Effector memory CD4-positive, alpha-beta T cell (primary cell): Measurements from ENCODE around the gene SLC25A22.

Experiments
- DNase-seq, 3 donors: peaks; one replicate each; pipeline ENCODE4 v3.0.0-alpha.2; 2020
- H3K27ac ChIP-seq: 2 replicates; pipeline ENCODE4 v1.7.0; 2013; ENCODE audit warnings: mild to moderate bottlenecking, low read length, moderate library complexity; ENCODE audit not compliant: insufficient read depth, poor library complexity, severe bottlenecking
- H3K27me3 ChIP-seq: replicated peaks from 2 replicates; pipeline ENCODE4 v1.7.0; 2013; ENCODE audit warnings: mild to moderate bottlenecking, low read length; ENCODE audit not compliant: insufficient read depth, control insufficient read depth, poor library complexity, severe bottlenecking
- H3K36me3 ChIP-seq: 2 replicates; pipeline ENCODE4 v1.7.0; 2013; ENCODE audit warnings: mild to moderate bottlenecking, low read length, moderate library complexity; ENCODE audit not compliant: control insufficient read depth, insufficient read depth
- H3K4me1 ChIP-seq: 2 replicates; pipeline ENCODE4 v1.7.0; 2013; ENCODE audit warnings: low read length, mild to moderate bottlenecking; ENCODE audit not compliant: control insufficient read depth, insufficient read depth, poor library complexity, severe bottlenecking
- H3K4me3 ChIP-seq: 2 replicates; pipeline ENCODE4 v1.7.0; 2013; ENCODE audit warnings: low read length, low read depth, mild to moderate bottlenecking; ENCODE audit not compliant: insufficient read depth, poor library complexity, severe bottlenecking
- H3K9me3 ChIP-seq: 2 replicates; pipeline ENCODE4 v1.7.0; 2013; ENCODE audit warnings: mild to moderate bottlenecking, low read length, moderate library complexity; ENCODE audit not compliant: control insufficient read depth

The SLC25A22 gene

DNA sequence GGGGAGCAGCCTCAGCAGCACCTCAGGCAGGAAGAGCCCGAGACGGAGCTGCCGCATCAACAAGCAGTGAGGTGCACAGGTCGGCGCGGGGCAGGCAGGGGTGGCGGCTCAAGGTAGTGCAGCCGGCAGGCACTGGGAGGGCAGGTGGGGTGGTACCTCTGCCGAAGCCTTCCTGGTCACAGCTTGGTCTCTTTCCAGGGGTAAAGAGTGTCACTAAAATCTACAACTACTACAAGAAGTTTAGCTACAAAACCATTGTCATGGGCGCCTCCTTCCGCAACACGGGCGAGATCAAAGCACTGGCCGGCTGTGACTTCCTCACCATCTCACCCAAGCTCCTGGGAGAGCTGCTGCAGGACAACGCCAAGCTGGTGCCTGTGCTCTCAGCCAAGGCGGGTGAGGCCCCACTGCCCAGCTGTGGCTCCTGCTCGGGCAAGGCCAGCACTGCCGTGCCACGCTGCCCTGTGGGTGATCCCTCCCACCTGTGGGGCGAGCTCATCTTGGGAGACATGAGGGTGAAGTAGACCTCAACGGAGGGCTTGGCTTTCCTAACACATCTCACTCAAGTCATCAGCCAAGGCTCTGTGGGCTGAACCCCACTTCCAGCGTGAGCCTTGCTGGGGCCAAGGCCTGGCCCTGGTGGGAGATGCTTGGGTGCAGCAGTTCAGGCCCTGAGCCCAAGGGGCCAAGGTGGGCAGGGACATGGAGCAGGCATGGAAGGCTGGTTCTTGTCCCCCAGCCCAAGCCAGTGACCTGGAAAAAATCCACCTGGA lies 34.3 kb downstream of the SLC25A22 start:
- no peak for DNase-seq
- Histone ChIP-seq H3K4me3 (no peak overlapping the region), H3K27ac (no peak overlapping the region), H3K36me3 (peaks cover 38% of the 10 kb centered on the region), H3K27me3 (no peaks in the 10 kb centered on the region), H3K4me1 (no peaks in the 10 kb centered on the region), H3K9me3 (no peaks in the 10 kb centered on the region)

DNA sequence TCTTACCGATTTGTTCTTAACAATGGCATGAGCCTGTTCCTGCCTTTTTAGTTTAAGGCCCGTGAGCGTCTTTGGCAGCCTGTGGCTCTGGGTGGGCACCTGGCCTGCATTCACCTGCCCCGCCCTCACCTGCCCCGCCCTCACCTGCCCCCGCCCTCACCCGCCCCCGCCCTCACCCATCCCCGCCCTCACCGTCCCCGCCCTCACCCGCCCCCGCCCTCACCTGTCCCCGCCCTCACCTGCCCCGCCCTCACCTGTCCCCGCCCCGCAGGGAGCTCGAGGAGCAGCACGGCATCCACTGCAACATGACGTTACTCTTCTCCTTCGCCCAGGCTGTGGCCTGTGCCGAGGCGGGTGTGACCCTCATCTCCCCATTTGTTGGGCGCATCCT lies 35.0 kb downstream of the SLC25A22 start:
- H3K4me1 ChIP-seq: no peaks in the 10 kb centered on the region
- DNase-seq: no peak
- H3K27ac ChIP-seq: no peak overlapping the region
- H3K4me3 ChIP-seq: no peak overlapping the region
- peaks cover 39% of the 10 kb centered on the region for H3K36me3 ChIP-seq
- H3K27me3 ChIP-seq: no peaks in the 10 kb centered on the region
- H3K9me3 ChIP-seq: no peaks in the 10 kb centered on the region

DNA sequence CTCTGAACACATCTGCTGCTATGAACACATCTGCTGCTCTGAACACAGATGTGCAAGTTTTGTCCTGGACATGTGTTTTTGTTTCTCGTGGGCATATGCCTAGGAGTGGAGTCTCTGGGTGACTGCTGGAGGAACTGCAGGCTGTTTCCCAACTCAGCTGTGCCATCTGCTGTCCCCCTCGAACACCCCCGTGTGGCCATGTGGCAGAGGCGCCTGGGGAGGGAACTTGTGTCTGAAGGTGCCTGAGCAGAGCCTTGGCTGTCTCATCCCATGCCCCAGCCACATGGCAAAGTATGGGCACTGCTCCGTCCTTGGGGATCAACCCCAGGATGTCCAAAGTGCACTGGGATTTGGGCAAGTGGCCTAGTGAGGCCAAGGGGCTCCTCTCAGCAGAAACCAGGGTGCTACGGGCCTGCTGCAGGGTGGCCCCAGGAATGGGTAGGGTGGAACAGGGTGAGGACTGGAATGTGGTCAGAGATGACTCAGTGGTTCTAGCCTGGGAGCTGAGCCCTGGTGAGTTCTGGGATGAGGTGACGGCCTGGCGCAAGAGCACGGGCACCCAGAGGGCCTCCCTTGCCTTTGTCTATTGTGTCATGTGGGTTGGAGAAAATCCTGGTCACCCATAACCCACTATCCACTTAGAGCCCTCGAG lies 35.5 kb downstream of the SLC25A22 start:
- DNase-seq: no peak
- no peaks in the 10 kb centered on the region for H3K9me3 ChIP-seq
- H3K27me3 ChIP-seq: no peaks in the 10 kb centered on the region
- peaks cover 41% of the 10 kb centered on the region for H3K36me3 ChIP-seq
- H3K4me1 ChIP-seq: no peaks in the 10 kb centered on the region
- no peak overlapping the region for H3K4me3 ChIP-seq
- no peak overlapping the region for H3K27ac ChIP-seq

- no peak overlapping the region for H3K27ac ChIP-seq
- no peaks in the 10 kb centered on the region for H3K27me3 ChIP-seq
- H3K9me3 ChIP-seq: no peaks in the 10 kb centered on the region
- no peak overlapping the region for H3K4me3 ChIP-seq
- peaks cover 44% of the 10 kb centered on the region for H3K36me3 ChIP-seq
- H3K4me1 ChIP-seq: no peaks in the 10 kb centered on the region
- DNase-seq: no peak
Observed at GRCh38 chr11:761526-762108, 36.5 kb downstream of the SLC25A22 start.

DNA sequence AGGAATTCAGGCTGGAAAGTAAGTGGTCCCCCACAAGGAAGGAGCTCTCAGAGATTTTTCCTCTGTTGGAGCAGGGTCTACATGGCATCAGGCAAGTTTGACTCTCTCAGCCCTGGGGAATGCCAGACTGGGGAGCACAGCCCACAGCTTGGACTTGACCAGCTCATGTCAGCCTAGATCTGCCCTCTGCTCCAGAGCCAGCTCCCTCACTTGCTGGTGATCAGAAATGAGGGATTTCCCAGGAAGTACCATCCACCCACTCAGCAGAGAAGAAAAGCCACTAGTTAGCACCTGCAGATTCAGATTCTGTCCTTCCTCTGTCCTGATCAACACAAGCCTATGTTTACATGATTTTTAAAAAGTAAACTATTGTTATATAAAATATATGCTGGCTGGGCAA lies 37.8 kb downstream of the SLC25A22 start:
- no peak for DNase-seq
- Histone ChIP-seq H3K4me1 (no peaks in the 10 kb centered on the region), H3K27me3 (no peaks in the 10 kb centered on the region), H3K36me3 (peaks cover 44% of the 10 kb centered on the region), H3K4me3 (no peak overlapping the region), H3K27ac (no peak overlapping the region), H3K9me3 (no peaks in the 10 kb centered on the region)

DNA sequence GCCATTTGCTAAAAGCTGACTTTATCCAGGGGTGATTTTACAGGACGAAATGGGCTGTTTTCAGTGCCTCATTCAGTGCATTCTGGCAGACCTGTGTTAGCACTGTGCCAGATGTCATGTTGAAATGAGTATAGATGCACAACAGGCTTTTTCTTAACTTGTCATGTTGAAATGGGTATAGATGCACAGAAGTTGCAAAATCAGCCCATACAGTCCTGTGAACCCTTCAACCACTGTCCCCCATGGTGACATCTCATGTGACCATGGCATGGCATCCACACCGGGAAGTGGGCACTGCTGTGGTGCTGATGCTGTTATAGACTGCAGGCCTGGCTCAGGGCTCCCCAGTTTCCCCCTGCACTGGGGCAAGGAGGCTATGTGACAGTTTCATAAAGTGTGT lies 48.4 kb downstream of the SLC25A22 start:
- no peak for DNase-seq
- no peak overlapping the region for H3K27ac ChIP-seq
- H3K4me1 ChIP-seq: peaks cover 14% of the 10 kb centered on the region
- H3K27me3 ChIP-seq: no peaks in the 10 kb centered on the region
- no peak overlapping the region for H3K4me3 ChIP-seq
- no peaks in the 10 kb centered on the region for H3K9me3 ChIP-seq
- peaks cover 3% of the 10 kb centered on the region for H3K36me3 ChIP-seq

DNA sequence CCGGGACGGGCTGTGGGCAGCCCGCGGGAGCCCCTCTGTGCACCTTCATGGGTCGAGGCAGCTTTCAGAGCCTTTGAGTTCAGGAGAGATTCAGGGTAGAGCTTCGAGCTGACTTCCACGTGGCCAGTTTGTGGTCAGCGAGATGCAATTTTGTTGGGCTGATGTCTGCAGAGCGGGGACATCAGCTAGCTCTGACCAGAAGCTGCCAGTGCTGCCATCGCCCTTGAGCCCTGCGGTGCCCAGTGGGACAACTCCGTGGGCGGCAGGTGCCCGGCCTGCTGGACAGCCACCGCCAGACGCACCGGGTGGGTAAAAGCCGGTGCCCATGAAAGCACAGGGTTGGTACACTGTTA lies 50.1 kb downstream of the SLC25A22 start:
- peak overlapping the region; percentile 66 for H3K27ac ChIP-seq
- no peaks in the 10 kb centered on the region for H3K9me3 ChIP-seq
- H3K36me3 ChIP-seq: peaks cover 3% of the 10 kb centered on the region
- no peaks in the 10 kb centered on the region for H3K27me3 ChIP-seq
- DNase-seq: no peak
- peaks cover 14% of the 10 kb centered on the region for H3K4me1 ChIP-seq
- H3K4me3 ChIP-seq: peak overlapping the region; percentile 87

GRCh38 chr11:747158-748006 lies 50.7 kb downstream of the SLC25A22 start, which contains the start of gene TALDO1:
TSS of gene TALDO1 (plus strand) at chr11:747464. CDS start at chr11:747482, 18 bp downstream.
- DNase-seq: peak; percentile 67 to 78 (median 73)
- peak within 1 kb of the TSS; percentile 87 for H3K4me3 ChIP-seq
- H3K9me3 ChIP-seq: no peaks in the 10 kb centered on the region
- peaks cover 14% of the 10 kb centered on the region for H3K4me1 ChIP-seq
- H3K27me3 ChIP-seq: no peaks in the 10 kb centered on the region
- peak within 1 kb of the TSS; percentile 66 for H3K27ac ChIP-seq
- H3K36me3 ChIP-seq: peaks cover 3% of the 10 kb centered on the region

DNA sequence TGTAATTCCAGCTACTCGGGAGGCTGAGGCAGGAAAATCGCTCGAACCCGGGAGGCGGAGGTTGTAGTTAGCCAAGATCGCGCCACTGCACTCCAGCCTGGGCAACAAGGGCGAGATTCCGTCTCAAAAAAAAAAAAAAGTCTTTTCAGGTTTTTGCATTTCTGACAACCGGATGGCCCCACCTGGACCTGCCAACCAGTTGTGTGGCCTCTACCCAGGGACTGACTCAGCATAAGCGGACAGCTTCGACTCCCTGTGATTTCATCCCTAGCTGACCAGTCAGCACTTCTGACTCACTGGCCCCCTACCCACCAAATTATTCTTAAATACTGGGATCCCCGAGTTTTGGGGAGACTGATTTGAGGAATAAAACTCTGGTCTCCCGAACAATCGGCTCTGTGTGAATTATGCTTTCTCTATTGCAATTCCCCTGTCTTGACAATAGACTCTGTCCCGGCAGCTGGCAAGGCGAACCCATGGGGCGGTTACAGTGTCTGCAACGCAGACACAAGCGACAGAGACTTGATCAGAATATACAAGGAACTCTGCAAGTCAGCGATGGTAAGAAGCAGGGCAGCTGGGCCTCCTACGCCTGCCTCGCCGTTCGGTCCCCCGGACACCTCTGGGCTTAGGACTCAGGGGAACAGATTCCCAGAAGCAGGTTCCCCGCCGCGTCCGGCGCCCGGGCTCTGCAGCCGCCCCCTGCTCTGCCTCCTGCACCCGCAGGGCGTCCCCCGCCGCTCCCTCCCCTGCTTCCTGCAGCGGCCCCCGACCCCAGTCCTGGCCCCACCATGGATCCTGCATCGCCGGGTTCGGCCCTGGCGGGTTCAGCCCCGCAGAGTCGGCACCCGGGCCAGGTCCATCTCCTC lies 51.6 kb downstream of the SLC25A22 start:
- no peaks in the 10 kb centered on the region for H3K9me3 ChIP-seq
- DNase-seq: no peak

More for the DNA sequence above, 51.6 kb downstream of the SLC25A22 start:
- Histone ChIP-seq H3K4me3 (peak overlapping the region; percentile 87), H3K36me3 (no peaks in the 10 kb centered on the region), H3K27ac (peak overlapping the region; percentile 66), H3K4me1 (peaks cover 14% of the 10 kb centered on the region), H3K27me3 (no peaks in the 10 kb centered on the region)
